SU-DHL-6 (cell line): ENCODE results near the gene SERPINA5.

Experiments
- H2AFZ ChIP-seq: fragments of 200-600 bp; sonication (generic); 2 replicates; pipeline ENCODE4 v1.6.1; 2014; ENCODE audit warnings: low read depth, mild to moderate bottlenecking, moderate library complexity, mixed read lengths, antibody characterized with exemption, low read length; ENCODE audit not compliant: severe bottlenecking
- H3F3A ChIP-seq: fragments of 200-600 bp; shearing (Covaris generic); 2 replicates; pipeline ENCODE4 v1.6.0; 2016; ENCODE audit warnings: antibody characterized with exemption, mild to moderate bottlenecking; ENCODE audit not compliant: insufficient read depth
- H3K27ac ChIP-seq: fragments of 200-600 bp; sonication (generic); 2 replicates; pipeline ENCODE4 v1.5.1; 2016; ENCODE audit warnings: low read depth, mild to moderate bottlenecking, low read length, moderate library complexity, mixed read lengths
- H3K27me3 ChIP-seq: fragments of 200-600 bp; sonication (generic), shearing (Covaris generic); 2 replicates; pipeline ENCODE4 v1.6.0; 2014; ENCODE audit warnings: mild to moderate bottlenecking, low read length
- H3K36me3 ChIP-seq: fragments of 200-600 bp; sonication (generic); 2 replicates; pipeline ENCODE4 v1.6.1; 2014; ENCODE audit warnings: mild to moderate bottlenecking, low read length, mixed read lengths
- H3K4me2 ChIP-seq: fragments of 300-600, 200-600 bp; shearing (Covaris generic), sonication (generic); 2 replicates; pipeline ENCODE4 v1.6.0; 2014; ENCODE audit warnings: low read length, low read depth, mild to moderate bottlenecking; ENCODE audit not compliant: poor library complexity, severe bottlenecking
- H3K4me3 ChIP-seq: fragments of 200-600 bp; sonication (generic); 2 replicates; pipeline ENCODE4 v1.5.1; 2014; ENCODE audit warnings: antibody characterized with exemption, low read length, mild to moderate bottlenecking, mixed read lengths; ENCODE audit not compliant: insufficient read depth, poor library complexity, severe bottlenecking
- H3K79me2 ChIP-seq: fragments of 200-600 bp; sonication (generic); 2 replicates; pipeline ENCODE4 v1.6.1; 2014; ENCODE audit warnings: mild to moderate bottlenecking, low read length, moderate library complexity; ENCODE audit not compliant: insufficient read depth
- H3K9ac ChIP-seq: fragments of 200-600 bp; sonication (generic); 2 replicates; pipeline ENCODE4 v1.7.0; 2014; ENCODE audit warnings: mild to moderate bottlenecking, low read length
- H3K9me2 ChIP-seq: fragments of 200-600 bp; sonication (generic); replicated peaks from 2 replicates; pipeline ENCODE4 v1.6.1; 2014; ENCODE audit warnings: low read length; ENCODE audit not compliant: insufficient read depth
- H3K9me3 ChIP-seq: fragments of 200-600 bp; sonication (generic); 2 replicates; pipeline ENCODE4 v1.6.1; 2014; ENCODE audit warnings: low read length, mixed read lengths; ENCODE audit not compliant: insufficient read depth
- H4K20me1 ChIP-seq: fragments of 200-600 bp; sonication (generic); 2 replicates; pipeline ENCODE4 v1.6.1; 2014; ENCODE audit warnings: low read depth, mild to moderate bottlenecking, antibody characterized with exemption, low read length, moderate library complexity, mixed read lengths
- EZH2phosphoT487 ChIP-seq: fragments of 200-600 bp; sonication (generic), shearing (Covaris generic); conservative IDR thresholded peaks from 2 replicates; pipeline ENCODE4 v1.6.1; 2018; ENCODE audit warnings: mild to moderate bottlenecking, antibody characterized with exemption, low read length, moderate library complexity, mixed read lengths
- TF ChIP-seq, protein P1 (sequence below): fragments of 200-600 bp; sonication (generic); IDR thresholded peaks from one replicate; pipeline ENCODE4 v1.5.1; 2017; ENCODE audit warnings: antibody characterized with exemption, mild to moderate bottlenecking, low read length, moderate library complexity; ENCODE audit not compliant: insufficient read depth, poor library complexity, severe bottlenecking

Gene SERPINA5

DNA sequence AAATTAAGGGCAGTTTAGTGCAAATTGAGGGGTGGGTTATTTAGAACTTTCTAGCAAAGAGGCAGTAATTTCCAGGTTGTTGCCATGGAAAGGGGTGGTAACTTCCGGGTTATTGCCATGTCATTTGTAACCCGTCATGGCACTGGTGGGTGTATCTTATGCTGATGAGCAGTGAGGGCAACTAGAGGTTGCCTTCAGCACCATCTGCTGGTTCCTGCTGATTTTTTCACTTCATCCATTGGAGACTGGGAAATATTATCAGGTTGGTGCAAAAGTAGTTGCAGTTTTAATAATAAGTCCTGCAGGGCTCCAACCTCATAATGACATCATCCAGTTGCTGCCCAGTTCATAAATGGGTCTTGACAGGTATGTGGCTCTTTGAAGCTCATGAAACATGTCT lies 44.4 kb upstream of the SERPINA5 start:
- Histone ChIP-seq H3F3A (no peaks in the 10 kb centered on the region), H3K27me3 (no peaks in the 10 kb centered on the region), H3K27ac (no peak overlapping the region), H2AFZ (peak overlapping the region; percentile 17), H3K4me2 (no peak overlapping the region), H3K9ac (no peak overlapping the region), H3K9me2 (no peaks in the 10 kb centered on the region), H3K9me3 (no peaks in the 10 kb centered on the region), H3K4me3 (no peak overlapping the region), H3K79me2 (no peaks in the 10 kb centered on the region), H4K20me1 (no peaks in the 10 kb centered on the region; the same call in 1 of the 2 replicates), H3K36me3 (no peaks in the 10 kb centered on the region)
- no peak for TF ChIP-seq EZH2phosphoT487
- TF ChIP-seq, protein P1, sequence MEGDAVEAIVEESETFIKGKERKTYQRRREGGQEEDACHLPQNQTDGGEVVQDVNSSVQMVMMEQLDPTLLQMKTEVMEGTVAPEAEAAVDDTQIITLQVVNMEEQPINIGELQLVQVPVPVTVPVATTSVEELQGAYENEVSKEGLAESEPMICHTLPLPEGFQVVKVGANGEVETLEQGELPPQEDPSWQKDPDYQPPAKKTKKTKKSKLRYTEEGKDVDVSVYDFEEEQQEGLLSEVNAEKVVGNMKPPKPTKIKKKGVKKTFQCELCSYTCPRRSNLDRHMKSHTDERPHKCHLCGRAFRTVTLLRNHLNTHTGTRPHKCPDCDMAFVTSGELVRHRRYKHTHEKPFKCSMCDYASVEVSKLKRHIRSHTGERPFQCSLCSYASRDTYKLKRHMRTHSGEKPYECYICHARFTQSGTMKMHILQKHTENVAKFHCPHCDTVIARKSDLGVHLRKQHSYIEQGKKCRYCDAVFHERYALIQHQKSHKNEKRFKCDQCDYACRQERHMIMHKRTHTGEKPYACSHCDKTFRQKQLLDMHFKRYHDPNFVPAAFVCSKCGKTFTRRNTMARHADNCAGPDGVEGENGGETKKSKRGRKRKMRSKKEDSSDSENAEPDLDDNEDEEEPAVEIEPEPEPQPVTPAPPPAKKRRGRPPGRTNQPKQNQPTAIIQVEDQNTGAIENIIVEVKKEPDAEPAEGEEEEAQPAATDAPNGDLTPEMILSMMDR = peak; percentile 36

DNA sequence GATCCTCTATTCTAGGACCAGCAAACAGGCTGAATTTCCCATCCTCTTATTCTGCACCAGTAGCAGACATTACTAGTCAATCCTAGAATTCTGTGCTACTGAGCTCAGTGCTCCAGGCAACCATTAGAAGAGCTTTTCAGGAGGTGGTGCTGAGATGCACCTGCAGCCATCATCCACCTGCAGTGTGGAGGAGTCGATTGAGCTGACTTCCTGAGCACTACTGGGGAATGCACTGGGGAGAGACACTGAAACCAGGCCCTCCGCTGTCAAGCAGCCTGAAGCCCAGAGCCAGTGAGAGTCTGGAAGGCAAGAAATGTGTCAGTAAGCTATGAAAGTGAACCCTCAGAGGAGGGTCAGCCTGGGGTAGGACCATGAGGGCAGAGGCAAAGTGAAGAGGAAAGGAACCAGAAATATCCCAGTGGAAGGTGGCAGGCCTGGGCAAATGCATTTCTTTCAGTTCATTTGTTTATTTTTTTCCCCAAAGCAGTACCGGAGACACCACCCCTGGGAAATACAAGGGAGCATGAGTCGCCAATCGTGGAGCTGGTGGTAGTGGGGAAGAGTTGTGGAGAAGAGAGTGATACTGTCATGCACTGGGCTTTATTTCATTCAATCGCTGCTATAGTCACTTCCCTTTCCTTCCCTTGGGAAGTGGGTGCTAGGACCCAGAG lies 43.0 kb upstream of the SERPINA5 start:
- no peak for TF ChIP-seq EZH2phosphoT487
- TF ChIP-seq, protein P1 = no peak
- no peak overlapping the region for H2AFZ ChIP-seq
- no peaks in the 10 kb centered on the region for H3K79me2 ChIP-seq
- no peak overlapping the region for H3K27ac ChIP-seq
- no peaks in the 10 kb centered on the region for H4K20me1 ChIP-seq
- no peaks in the 10 kb centered on the region for H3F3A ChIP-seq
- H3K4me2 ChIP-seq = no peak overlapping the region
- no peaks in the 10 kb centered on the region for H3K27me3 ChIP-seq
- no peak overlapping the region for H3K9ac ChIP-seq
- no peaks in the 10 kb centered on the region for H3K9me2 ChIP-seq
- no peaks in the 10 kb centered on the region for H3K36me3 ChIP-seq
- no peaks in the 10 kb centered on the region for H3K9me3 ChIP-seq
- H3K4me3 ChIP-seq = no peak overlapping the region

DNA sequence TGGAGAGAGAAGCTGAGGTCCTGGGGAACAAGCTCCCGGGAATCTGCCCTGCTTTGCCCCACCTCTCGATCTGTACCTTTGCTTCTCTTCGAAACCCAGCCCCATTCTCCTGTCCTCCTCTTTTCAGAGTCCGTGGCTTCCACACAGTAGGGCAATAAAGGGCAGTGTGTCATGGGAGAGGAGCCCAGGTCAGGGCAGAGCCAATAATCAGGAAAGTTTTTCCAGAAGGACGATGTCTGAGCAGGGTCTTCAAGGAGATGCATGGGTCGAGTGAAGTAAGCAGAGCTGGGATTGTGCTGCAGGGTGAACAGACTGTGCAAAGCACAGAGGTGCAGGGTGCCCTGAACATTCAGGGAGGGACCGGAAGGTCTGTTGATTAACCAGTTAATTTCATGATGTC lies 42.0 kb upstream of the SERPINA5 start:
- H3K9me2 ChIP-seq = no peaks in the 10 kb centered on the region
- no peak for TF ChIP-seq EZH2phosphoT487
- TF ChIP-seq, protein P1 = no peak
- no peak overlapping the region for H2AFZ ChIP-seq
- no peaks in the 10 kb centered on the region for H3K27me3 ChIP-seq
- no peaks in the 10 kb centered on the region for H4K20me1 ChIP-seq
- H3K9me3 ChIP-seq = no peaks in the 10 kb centered on the region
- no peak overlapping the region for H3K4me3 ChIP-seq
- H3F3A ChIP-seq = no peaks in the 10 kb centered on the region
- H3K27ac ChIP-seq = no peak overlapping the region
- no peaks in the 10 kb centered on the region for H3K36me3 ChIP-seq
- H3K9ac ChIP-seq = no peak overlapping the region
- H3K79me2 ChIP-seq = no peaks in the 10 kb centered on the region
- H3K4me2 ChIP-seq = no peak overlapping the region
